Effector memory CD4-positive, alpha-beta T cell (primary cell): Measurements from ENCODE around the gene ABCG4.
"Not testable (repeated sequence)": the region's sequence is repeated elsewhere in the genome, so short reads cannot be mapped to it uniquely, and the experiment has no call there.

Experiments used
- DNase-seq, 3 donors: peaks; one replicate each; pipeline ENCODE4 v3.0.0-alpha.2; 2020
- H3K27ac ChIP-seq: 2 replicates; pipeline ENCODE4 v1.7.0; 2013; ENCODE audit warnings: mild to moderate bottlenecking, low read length, moderate library complexity; ENCODE audit not compliant: insufficient read depth, poor library complexity, severe bottlenecking
- H3K27me3 ChIP-seq: replicated peaks from 2 replicates; pipeline ENCODE4 v1.7.0; 2013; ENCODE audit warnings: mild to moderate bottlenecking, low read length; ENCODE audit not compliant: insufficient read depth, control insufficient read depth, poor library complexity, severe bottlenecking
- H3K36me3 ChIP-seq: 2 replicates; pipeline ENCODE4 v1.7.0; 2013; ENCODE audit warnings: mild to moderate bottlenecking, low read length, moderate library complexity; ENCODE audit not compliant: control insufficient read depth, insufficient read depth
- H3K4me1 ChIP-seq: 2 replicates; pipeline ENCODE4 v1.7.0; 2013; ENCODE audit warnings: low read length, mild to moderate bottlenecking; ENCODE audit not compliant: control insufficient read depth, insufficient read depth, poor library complexity, severe bottlenecking
- H3K4me3 ChIP-seq: 2 replicates; pipeline ENCODE4 v1.7.0; 2013; ENCODE audit warnings: low read length, low read depth, mild to moderate bottlenecking; ENCODE audit not compliant: insufficient read depth, poor library complexity, severe bottlenecking
- H3K9me3 ChIP-seq: 2 replicates; pipeline ENCODE4 v1.7.0; 2013; ENCODE audit warnings: mild to moderate bottlenecking, low read length, moderate library complexity; ENCODE audit not compliant: control insufficient read depth
- total RNA-seq, 3 donors: gene quantifications; one replicate each; lab custom pipeline; 2026; lab: John Stamatoyannopoulos, UW

Gene ABCG4
- 0 to 0.17 (median 0) reads per million in 3 donors for total RNA-seq

GRCh38 chr11:119149018-119149785 is at the start of gene ABCG4:
TSS of gene ABCG4 (plus strand) at chr11:119149052. CDS start at chr11:119149966, 914 bp downstream.
- no peak within 1 kb of the TSS for H3K27ac ChIP-seq
- peaks cover 14% of the 10 kb centered on the region for H3K27me3 ChIP-seq
- peaks cover 12% of the 10 kb centered on the region for H3K4me1 ChIP-seq
- H3K4me3 ChIP-seq, result peak within 1 kb of the TSS; percentile 67
- no peaks in the 10 kb centered on the region for H3K36me3 ChIP-seq
- no peak for DNase-seq
- no peaks in the 10 kb centered on the region for H3K9me3 ChIP-seq

- no peak overlapping the region for H3K4me3 ChIP-seq
Observed at GRCh38 chr11:119099711-119100110, 49.1 kb upstream of the ABCG4 start.

GRCh38 chr11:119100246-119100970 is 48.4 kb upstream of the ABCG4 start:
- Histone ChIP-seq H3K9me3 (no peaks in the 10 kb centered on the region), H3K36me3 (peaks cover 14% of the 10 kb centered on the region), H3K27ac (no peak overlapping the region), H3K4me1 (peaks cover 22% of the 10 kb centered on the region), H3K27me3 (no peaks in the 10 kb centered on the region), H3K4me3 (no peak overlapping the region)
- DNase-seq, result no peak

More at GRCh38 chr11:119099711-119100110, 49.1 kb upstream of the ABCG4 start:
- Histone ChIP-seq H3K27ac (no peak overlapping the region), H3K4me1 (peaks cover 22% of the 10 kb centered on the region), H3K36me3 (peaks cover 14% of the 10 kb centered on the region), H3K27me3 (no peaks in the 10 kb centered on the region), H3K9me3 (no peaks in the 10 kb centered on the region)
- DNase-seq, result no peak

- Histone ChIP-seq H3K27ac (peak overlapping the region; percentile 91), H3K9me3 (no peaks in the 10 kb centered on the region), H3K36me3 (peaks cover 14% of the 10 kb centered on the region), H3K27me3 (no peaks in the 10 kb centered on the region), H3K4me3 (peak overlapping the region; percentile 74), H3K4me1 (peaks cover 17% of the 10 kb centered on the region)
- DNase-seq, result no peak
Observed at GRCh38 chr11:119100994-119101758, 47.7 kb upstream of the ABCG4 start.

GRCh38 chr11:119101759-119102423 is 47.0 kb upstream of the ABCG4 start, which contains the start of gene DPAGT1:
TSS of gene DPAGT1 (minus strand) at chr11:119101853. CDS start at chr11:119101655, 198 bp downstream.
- no peaks in the 10 kb centered on the region for H3K9me3 ChIP-seq
- peaks cover 21% of the 10 kb centered on the region for H3K4me1 ChIP-seq
- peaks cover 14% of the 10 kb centered on the region for H3K36me3 ChIP-seq
- peak within 1 kb of the TSS; percentile 91 for H3K27ac ChIP-seq
- DNase-seq, result peak; percentile 65 to 77 (median 75)
- H3K27me3 ChIP-seq, result no peaks in the 10 kb centered on the region
- H3K4me3 ChIP-seq, result peak within 1 kb of the TSS; percentile 74

- not testable (repeated sequence) for H3K27me3 ChIP-seq, H3K9me3 ChIP-seq, H3K36me3 ChIP-seq, DNase-seq, H3K4me3 ChIP-seq
- Histone ChIP-seq H3K27ac (peak overlapping the region; percentile 91), H3K4me1 (peaks cover 22% of the 10 kb centered on the region)
Observed at GRCh38 chr11:119103161-119103664, 45.6 kb upstream of the ABCG4 start.

- no peak for DNase-seq
- Histone ChIP-seq H3K27me3 (no peaks in the 10 kb centered on the region), H3K4me3 (no peak overlapping the region), H3K9me3 (no peaks in the 10 kb centered on the region), H3K27ac (no peak overlapping the region), H3K36me3 (no peaks in the 10 kb centered on the region), H3K4me1 (peaks cover 28% of the 10 kb centered on the region)
Observed at GRCh38 chr11:119103793-119104192, 45.1 kb upstream of the ABCG4 start.

- peaks cover 28% of the 10 kb centered on the region for H3K4me1 ChIP-seq
- peaks cover 14% of the 10 kb centered on the region for H3K36me3 ChIP-seq
- peak within 1 kb of the TSS; percentile 73 for H3K27ac ChIP-seq
- H3K4me3 ChIP-seq, result peak within 1 kb of the TSS; percentile 95
- DNase-seq, result peak; percentile 76 to 84 (median 83)
- no peaks in the 10 kb centered on the region for H3K27me3 ChIP-seq
- no peaks in the 10 kb centered on the region for H3K9me3 ChIP-seq
Observed at GRCh38 chr11:119106564-119107537, 42.0 kb upstream of the ABCG4 start, which contains the start of gene C2CD2L. TSS of gene C2CD2L (plus strand) at chr11:119107344. CDS start at chr11:119107742, 398 bp downstream.
